Measurements from ENCODE around the gene OCA2. TPM values are rescaled to one million over a fixed set of nuclear protein-coding genes. Genes with fewer than 3 reads are reported as not detected.
"Not testable (repeated sequence)": the region's sequence is repeated elsewhere in the genome, so short reads cannot be mapped to it uniquely, and the experiment has no call there.

The OCA2 gene
- polyA plus RNA-seq, 4 donors, result 2.7 to 9.8 (median 9.0) TPM

DNA sequence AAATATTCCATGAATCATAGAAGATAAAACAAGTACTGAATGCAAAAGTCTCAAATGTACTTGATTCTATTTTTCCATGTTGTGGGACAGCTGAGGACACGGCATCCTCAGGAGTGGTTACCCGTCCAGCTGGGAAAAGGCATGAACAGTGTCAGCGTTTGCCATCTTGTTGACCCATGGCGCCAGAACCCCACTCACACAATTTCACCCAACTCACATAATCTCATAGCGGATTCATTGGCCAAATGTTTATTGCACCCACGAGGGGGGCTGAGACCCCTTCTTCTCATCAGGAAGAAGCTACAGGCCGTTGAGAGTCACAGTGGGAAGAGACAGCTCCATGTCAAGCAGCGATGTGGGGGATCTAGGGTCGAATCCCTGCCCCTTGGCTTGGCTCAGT lies 72.9 kb downstream of the OCA2 start:
- no peak for DNase-seq (ENCODE audit: low read depth in 4 of 4, low spot score in 3 of 4)

DNA sequence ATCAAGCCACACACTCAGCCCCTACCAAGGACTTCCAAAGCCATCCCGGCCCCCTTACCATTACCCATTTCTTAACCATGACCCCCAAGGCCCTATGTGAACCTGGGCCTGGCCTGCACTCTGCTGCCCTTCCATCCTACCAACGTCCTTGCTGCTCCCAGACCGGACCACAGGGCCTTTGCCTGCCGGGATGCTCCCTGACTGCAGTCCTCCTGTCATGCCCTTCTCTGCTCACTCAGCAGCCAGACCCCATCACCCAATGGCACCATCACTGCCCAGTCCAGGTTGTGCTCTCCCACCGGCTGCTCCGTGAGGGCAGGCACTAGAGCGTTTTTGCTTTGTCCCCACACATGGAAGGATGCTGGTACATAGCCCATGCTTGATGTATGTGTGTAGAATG lies 73.7 kb downstream of the OCA2 start:
- DNase-seq (ENCODE audit: low read depth in 4 of 4, low spot score in 3 of 4), result no peak

DNA sequence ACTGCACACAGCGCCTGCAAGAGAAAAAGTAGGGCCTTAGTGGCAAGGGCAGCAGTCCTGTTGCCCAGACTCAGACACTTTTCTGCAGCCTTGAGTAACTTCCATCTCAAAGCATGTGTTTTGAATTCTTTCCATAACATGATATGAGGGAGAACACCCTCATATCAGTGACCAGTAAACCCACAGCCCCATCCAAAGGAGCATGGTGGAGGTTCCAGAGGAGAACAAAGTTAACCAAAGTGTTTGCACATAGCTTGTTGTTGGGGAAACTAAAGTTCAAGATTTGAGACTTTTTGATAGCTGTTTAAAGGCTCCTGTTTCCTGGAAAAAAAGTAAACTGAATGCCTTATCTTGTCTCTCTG lies 74.2 kb downstream of the OCA2 start:
- DNase-seq (ENCODE audit: low read depth in 4 of 4, low spot score in 3 of 4), result no peak

DNA sequence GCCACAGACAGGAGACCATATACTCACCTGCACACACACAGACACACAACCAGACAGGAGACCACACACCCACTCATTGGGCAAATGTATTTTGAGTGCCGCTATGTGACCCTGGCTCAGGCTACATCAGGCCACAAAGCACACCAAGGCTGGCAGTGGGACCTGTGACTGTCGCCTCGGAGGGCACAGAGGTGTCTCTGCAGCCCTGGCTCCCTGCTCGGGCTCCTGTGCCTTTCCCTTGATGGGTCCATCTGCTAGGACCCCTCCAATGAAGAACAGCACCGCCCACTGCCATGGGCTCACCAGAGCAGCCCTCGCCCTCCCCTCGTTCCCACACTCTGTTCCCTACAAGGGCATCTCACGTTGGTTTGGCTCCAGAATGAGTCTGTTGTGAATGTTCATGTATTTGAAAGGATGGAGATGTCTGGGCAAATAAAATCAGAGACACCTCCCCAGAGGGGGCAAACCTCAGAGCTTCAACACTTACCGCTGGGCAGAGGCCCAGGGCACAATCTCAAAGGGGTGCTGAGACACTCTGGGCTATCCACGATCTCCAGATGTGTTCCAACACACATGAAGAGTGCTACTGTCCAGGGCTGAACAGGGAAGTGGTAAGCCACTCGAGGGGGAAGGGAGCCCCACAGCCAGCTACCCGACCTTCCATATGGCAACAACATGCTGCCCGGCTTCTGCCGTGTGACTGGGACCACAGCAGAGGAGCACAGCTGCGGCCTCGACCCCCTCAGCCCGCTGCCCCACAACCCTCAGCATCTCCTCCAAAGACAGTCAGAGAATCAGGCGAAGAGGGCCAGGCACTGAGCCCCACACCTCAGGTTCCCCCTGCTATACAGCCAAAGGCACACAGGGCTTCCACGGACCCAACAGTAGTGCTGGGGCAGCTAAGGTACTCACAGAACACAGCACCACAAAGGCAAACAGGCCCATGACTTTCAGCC lies 74.9 kb downstream of the OCA2 start:
- no peak for DNase-seq (ENCODE audit: low read depth in 4 of 4, low spot score in 3 of 4)

DNA sequence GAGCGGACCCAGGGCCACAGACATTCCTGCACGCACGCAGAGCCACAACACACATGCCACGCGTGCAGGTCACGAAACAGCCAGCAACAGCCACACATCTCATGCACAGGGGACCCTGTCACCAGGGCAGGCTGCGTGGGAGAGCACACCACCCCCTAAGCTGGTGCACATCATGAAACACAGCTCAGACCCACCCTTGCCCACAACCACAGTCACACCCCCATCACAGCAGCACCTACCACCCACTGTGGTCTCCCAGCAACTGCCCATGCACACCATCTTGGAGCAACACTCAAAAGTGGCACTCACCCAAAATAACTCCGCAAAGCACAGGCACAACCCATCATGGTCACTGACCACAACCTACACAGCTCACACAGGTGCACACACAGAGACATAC lies 75.7 kb downstream of the OCA2 start:
- no peak for DNase-seq (ENCODE audit: low read depth in 4 of 4, low spot score in 3 of 4)

DNA sequence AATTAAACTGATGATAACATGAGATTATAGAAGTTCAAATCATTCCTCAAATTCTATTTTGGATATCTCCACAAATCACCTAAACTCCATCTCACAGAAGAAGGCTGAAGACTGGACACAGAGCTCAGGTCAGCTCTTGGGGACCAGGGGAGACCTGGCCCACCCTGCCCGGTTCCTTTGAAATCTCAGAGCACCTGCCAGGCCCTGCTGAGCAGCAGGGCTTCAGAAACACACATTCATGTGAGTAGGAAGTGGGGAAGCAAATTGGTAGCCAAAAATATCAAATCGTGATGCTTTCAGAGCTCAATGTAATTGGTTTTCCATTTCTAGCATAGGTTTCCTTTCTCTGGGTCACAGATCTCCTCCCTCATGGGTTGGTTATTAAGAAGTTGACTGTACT lies 76.2 kb downstream of the OCA2 start:
- DNase-seq (ENCODE audit: low read depth in 4 of 4, low spot score in 3 of 4), result no peak

DNA sequence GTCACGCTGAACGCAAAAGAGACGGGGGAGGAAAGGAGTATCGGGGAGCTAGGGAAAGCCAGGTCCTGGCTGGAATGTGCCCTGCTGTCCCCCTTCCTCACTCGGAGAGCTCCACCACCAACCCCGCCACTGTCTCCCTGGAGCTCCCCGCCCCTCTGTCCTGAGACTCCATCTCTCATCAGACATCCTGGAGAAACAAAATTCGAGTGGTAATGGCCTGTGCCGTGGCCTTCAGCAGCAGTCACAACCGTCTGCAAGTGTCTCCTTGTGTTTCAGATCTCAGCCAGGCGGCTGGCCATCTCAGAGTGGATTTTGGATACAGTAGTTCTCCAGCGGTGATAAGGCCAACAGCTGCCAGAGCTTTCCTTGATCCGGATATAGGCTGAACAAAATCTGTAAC lies 76.9 kb downstream of the OCA2 start:
- no peak for DNase-seq (ENCODE audit: low read depth in 4 of 4, low spot score in 3 of 4)

DNA sequence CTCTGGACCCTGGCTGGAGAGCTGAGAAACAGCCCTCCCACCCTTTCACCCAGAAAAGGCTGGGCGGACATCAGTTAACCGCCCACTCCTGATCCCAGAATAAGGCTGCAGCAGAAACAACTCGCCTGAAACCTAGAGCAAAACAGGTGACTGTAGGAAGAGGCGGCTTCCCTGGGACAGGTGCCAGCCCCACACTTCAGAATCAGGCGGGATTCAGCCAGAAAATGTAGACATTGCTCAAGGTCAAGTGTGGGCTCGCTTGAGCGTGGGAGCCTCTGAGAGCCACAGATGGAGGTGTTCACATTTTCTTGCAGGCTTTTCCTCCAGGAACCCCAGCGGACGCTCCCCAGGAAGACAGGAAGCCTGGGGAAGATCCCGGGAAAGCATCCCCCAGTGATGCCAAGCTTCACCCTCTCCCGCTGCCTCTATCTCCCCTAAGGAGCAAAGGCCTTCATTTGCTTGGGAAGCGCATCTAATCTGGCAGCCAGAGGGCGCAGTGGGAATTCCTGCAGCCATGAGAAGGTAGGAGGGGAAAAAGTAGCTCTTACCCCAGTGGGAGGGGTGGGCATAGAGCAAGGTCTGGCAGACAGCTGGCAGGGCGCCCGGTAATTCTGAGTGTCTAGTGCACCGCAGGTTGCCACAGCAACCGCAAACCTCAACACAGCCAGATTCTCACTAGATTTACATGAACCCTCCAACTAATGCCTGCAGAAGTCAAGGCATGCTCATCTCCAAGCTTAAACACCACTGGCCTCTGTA lies 77.7 kb downstream of the OCA2 start:
- peak in 3 of 4 donors; percentile 53 to 78 (median 66) for DNase-seq (ENCODE audit: low read depth in 4 of 4, low spot score in 3 of 4)

DNA sequence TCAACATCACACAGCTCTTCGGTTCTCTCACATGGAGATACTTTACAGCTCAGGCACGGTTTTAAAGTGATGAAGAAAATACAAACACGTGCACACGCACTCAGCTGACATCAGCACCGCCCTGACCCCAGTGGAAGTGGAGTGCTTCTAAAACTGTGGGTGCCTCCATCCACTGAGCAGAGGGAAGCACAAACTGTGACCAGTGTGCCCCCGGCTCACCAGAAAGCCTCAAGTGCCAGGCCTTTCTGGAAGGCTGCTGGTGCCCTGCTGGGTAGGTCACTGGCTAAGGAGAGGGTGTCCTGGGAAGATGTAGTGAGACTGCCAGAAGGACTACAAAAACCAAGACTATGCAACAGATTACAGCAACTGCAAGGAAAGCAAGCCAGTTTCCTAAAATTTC lies 78.5 kb downstream of the OCA2 start:
- DNase-seq (ENCODE audit: low read depth in 4 of 4, low spot score in 3 of 4), result no peak

DNA sequence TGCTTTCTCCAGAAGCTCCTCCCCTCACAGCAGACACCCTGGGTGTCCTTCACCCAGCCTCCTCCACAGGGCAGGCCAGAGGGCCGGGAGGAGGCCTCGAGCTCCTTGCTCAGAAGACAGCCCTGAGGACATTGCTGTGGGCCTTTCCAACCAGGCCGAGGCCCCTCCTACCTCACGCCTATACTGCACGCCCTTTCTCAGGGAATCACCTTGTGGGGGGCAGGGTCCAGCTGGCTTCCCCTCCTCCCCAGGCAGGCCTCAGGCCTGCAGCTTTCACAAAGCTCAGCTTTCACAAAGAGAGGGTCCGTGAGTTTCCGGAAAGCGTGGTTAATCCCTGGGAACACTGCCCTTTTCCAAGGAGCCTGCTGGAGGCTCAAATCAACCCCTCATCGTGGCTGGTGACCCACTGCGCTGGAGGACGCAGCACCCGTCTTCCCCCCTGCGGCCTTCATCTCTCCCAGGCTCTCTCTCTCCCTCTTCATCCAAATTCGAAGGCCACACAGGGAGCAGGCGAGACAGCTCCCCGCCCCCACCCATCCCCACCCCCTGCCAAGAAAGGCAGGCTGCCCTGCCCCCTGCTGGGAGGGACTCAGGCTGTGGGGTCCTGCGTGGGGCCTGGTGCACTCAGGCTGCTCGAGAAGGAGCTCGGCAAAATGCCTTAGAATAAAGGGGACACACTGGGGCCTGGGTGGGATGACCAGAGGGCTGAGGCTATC lies 79.4 kb downstream of the OCA2 start:
- DNase-seq (ENCODE audit: low read depth in 4 of 4, low spot score in 3 of 4), result no peak

DNA sequence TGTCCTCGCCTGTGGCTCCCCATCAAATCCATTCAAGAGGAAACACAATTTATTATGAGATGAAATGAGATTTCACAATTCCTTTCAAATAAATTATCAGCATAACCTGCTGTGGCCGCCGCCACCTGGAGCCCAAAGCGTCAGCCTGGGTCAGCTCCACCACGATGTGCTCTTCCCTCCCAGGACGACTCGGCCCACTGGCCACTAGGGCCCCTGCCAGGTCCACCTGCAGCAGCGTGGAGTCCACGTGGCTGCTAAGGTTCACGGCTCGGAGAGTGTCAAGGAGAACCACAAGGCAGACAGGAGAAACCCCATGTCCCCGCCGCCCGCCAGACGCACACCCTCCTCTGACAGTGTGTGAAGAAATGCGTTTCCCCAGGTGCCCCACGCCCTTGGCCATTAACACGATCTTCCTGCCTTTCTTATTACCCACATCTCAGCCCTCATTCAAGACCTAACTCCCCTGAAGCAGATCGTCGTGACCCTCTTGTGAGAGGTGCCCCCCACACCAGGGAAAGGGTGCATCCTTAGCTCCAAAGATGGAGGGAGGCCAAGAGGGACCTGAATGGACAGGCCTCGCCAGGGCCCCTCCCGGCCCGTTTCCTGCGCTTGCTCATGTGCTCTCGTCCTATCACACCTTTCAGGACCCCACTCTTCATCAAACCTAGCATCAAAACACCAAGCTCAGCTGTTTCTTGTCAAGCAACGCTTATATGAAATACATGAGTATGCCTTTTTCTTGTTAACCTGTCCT lies 80.6 kb downstream of the OCA2 start:
- no peak for DNase-seq (ENCODE audit: low read depth in 4 of 4, low spot score in 3 of 4)

DNA sequence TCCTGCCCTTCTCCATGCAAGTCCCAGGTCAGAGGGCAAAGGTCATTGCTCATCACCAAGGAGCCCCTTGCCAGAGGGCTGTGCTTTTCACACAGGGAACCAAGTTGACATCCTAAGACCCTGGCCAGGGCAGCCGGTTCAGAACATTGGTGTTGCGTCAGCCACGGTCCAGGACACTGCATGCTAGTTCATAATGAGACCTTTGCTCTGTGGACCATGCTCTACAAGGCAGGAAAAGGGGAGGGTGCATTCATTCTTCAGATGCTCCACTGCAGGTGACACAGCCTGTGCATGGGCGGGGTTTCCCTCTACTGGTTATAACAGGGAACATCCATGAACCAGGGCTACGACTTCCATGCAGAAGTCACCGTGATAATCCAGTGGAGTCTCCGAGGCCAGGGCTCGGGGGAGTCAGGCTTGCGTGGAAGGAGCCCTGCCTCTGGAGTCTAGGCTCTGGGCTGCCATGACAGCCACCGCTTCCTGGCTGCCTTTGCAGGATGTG lies 81.6 kb downstream of the OCA2 start:
- peak in 2 of 4 donors; percentile 15 to 22 for DNase-seq (ENCODE audit: low read depth in 4 of 4, low spot score in 3 of 4)

DNA sequence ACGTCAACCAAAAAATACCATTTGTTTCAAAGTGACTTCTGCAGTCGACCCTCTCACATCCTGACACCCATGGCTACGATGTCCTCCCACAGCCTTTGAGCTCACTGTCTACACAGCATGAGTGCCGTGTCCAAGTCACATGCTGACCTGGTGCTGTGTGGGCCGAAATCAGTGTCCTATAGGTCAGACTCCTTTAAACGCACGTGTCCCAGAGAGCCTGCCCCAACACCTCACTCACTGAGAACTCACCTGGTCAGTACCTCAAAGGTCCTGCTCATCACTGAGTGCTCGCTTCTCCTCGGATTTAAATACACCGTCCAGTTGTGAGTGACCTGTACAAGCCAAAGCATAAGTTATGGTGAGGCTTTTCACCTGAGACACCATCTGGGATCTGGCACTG lies 83.3 kb downstream of the OCA2 start:
- no peak for DNase-seq (ENCODE audit: low read depth in 4 of 4, low spot score in 3 of 4)

DNA sequence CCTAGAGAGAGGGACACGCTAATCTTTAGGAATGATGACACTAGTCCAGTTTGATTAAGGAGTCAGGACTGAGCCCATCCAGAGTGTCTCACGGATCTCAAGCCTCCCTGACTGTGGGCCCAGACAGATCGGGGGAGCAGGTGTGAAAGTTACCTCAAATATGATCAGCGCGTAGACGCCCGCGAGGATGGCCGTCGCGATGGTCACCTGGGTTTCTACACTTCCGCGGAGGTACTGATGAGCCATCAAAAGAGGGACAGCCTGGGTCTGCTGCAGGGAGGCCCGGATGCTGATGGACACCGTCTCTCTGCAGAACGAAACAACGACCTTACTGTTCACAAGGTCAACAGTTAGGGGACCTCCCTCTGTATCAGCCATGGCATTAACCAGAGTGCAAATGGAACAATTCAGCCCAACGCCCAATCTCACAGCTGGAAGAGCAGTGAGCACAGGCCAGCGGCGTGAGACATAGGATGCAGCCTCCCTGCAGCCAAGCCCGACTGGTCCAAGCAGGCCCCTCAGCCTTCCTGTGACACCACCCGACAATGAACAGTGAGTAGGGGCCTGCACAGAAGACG lies 84.4 kb downstream of the OCA2 start:
- no peak for DNase-seq (ENCODE audit: low read depth in 4 of 4, low spot score in 3 of 4)

DNA sequence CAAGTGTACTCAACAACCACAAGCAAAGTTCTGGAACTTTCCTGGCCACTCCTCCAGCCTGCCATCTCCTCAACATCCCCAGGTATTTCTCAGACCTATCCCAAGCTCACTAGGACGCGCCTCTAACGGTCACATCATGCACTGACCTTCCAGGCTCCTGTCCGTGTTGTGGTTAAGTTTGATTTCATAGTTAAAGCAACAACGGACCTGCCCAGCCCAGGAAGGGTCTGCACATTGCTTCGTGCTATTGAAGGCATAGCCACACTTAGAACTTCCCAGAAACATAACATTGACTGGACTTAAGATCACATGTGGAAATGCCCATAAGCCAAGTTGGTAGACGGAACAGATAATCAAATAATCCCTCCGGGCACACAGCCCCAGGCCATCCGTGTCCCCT lies 85.1 kb downstream of the OCA2 start:
- no peak for DNase-seq (ENCODE audit: low read depth in 4 of 4, low spot score in 3 of 4)

DNA sequence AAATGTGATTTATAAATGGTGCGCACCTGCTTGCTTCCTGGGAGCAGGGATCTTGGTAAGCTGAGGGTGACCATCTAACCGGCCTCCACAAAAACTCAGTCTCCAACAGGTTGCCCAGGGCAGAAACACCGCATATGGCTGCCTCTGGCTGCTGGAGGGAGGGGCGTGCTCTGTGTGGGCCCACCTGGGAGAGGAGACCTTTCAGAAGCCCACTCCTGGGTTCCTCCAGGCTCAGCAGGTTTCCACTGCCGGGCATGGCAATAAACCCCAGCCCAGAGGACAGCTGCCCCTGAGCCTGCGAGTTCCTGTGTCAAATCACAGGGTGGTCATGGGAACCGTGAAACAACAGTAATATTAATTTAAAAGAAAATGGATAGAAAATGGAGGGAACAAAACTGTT lies 85.6 kb downstream of the OCA2 start:
- no peak for DNase-seq (ENCODE audit: low read depth in 4 of 4, low spot score in 3 of 4)

DNA sequence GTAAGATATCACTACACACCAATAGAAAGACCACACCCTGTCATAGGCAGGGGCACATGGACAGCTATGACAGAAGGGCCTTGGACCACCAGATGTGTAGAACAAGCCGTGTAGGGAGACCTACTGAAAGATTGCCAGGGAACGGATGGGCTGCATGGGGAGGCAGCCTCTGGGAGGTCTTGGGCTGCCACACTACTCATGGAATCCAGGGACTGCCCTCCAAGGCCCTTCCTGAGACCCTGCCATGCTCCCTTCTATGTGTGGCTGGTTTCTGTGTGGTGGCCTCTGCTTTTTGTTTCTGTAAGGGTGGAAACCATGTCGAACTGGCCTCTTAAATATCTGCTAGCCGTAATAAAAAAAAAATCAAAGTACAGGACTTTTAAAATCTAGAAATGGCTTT lies 86.9 kb downstream of the OCA2 start:
- DNase-seq (ENCODE audit: low read depth in 4 of 4, low spot score in 3 of 4), result no peak

DNA sequence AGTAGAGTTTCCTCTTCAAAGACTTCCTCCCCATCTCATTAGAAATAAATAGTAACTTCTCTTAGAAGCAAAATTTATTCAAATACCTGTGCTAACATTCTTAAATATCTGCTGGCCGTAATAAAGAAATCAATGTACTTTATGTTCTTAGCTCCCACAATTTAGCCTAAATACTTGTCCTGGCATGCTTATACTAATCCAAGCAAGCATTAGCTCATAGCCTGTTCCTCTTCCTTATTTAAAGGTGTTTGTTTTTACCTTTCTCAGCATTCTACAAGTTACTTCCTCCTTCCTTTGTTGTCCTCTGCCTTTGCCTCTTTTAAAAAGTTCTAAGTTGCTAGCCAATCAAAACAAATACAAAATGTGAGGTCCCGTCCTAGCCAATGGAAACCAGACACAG lies 90.9 kb downstream of the OCA2 start:
- not testable (repeated sequence) for DNase-seq (ENCODE audit: low read depth in 4 of 4, low spot score in 3 of 4)

DNA sequence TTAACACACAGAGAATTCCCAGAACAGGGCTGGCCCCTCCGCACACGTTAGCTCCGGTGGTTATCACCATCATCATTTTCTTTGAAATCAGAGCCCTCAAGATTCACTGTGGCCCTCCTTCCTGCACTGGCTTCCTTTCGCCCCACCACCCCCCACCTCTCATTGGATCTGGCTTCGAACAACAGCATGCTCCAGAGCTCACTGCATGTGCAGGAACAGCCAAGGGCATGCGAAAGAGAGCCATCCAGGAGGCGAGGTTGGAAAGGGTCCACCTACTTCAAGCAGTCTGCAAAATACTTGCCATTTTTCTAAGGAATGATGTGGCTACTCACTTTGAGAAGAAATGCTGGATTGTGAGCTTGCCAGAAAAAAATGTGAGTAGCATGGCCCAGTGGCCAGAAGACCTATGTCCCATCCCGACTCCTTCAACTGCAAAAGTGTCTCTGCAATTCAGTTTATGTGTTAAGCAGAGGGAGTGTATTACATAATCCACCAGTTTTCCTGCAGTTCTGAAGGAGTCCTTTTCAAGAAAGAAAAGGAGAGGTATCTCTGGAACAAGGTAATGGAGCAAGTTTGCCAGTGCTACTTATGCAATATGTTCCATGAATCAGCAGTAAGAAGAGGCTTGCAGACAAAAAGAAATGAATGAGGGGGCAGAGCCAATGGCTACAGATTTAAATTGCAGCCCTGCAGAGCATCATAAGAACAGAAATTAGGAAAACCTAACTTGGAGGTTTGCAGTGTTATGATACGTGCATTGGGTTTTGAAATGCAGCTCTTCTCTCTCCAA lies 92.8 kb downstream of the OCA2 start:
- no peak for DNase-seq (ENCODE audit: low read depth in 4 of 4, low spot score in 3 of 4)

Data from left renal pelvis (tissue), 4 donors.